ENCODE measurements around the gene FASTKD1.

- no peak for TF ChIP-seq EP300 (IDR thresholded peaks at IDR 0.05)
- no peak for TF ChIP-seq CTCF (IDR thresholded peaks at IDR 0.05)
Observed at GRCh38 chr2:169495310-169495928, 78.2 kb downstream of the FASTKD1 start.
